ENCODE measurements around the gene ST3GAL3. TPM values are rescaled to one million over a fixed set of nuclear protein-coding genes. Genes with fewer than 3 reads are reported as not detected.

The ST3GAL3 gene
- polyA plus RNA-seq, 1 of the 3 experiments (the other 2 are of a cell fraction), result 20.6 TPM

- no peak overlapping the region for H3K9ac ChIP-seq
- no peak overlapping the region for H2AFZ ChIP-seq (ENCODE audit: low read depth)
- H3K9me2 ChIP-seq, result no peaks in the 10 kb centered on the region
- peaks cover 51 to 63% of the 10 kb centered on the region in 2 experiments for H3K36me3 ChIP-seq (replicated peaks in 1 of 2; ENCODE audit: control insufficient read depth in 1 of 2, insufficient read depth in 2 of 2, low read length in 1 of 2)
- H3K9me3 ChIP-seq, result no peaks in the 10 kb centered on the region
- 96% methylated on average over 7 of the region's 7 CpGs for WGBS (ENCODE audit: low lambda C conversion rate)
- H4K20me1 ChIP-seq (ENCODE audit: insufficient read depth), result peaks cover 32% of the 10 kb centered on the region; the same call in 1 of the 2 replicates
- TF ChIP-seq REST (IDR thresholded peaks at IDR 0.05; ENCODE audit: low read depth, low read length), result no peak
- TF ChIP-seq RFX5 (IDR thresholded peaks at IDR 0.05; ENCODE audit: low read length), result no peak
- no peak for TF ChIP-seq MAX (IDR thresholded peaks at IDR 0.05; ENCODE audit: low read depth)
- TF ChIP-seq TAF1 (IDR thresholded peaks at IDR 0.05; ENCODE audit: borderline replicate concordance, low read depth, low read length), result no peak
- no peak for TF ChIP-seq RAD21 (IDR thresholded peaks at IDR 0.05; ENCODE audit: low read length)
- TF ChIP-seq SIN3A (IDR thresholded peaks at IDR 0.05; ENCODE audit: borderline replicate concordance, low read depth, low read length), result no peak
- TF ChIP-seq USF2 (IDR thresholded peaks at IDR 0.05; ENCODE audit: borderline replicate concordance, low read depth, low read length), result no peak
- TF ChIP-seq JUND (IDR thresholded peaks at IDR 0.05), result no peak
- no peak for TF ChIP-seq MEF2A (IDR thresholded peaks at IDR 0.05; ENCODE audit: borderline replicate concordance, low read depth)
- no peak for TF ChIP-seq POLR2AphosphoS5 (IDR thresholded peaks at IDR 0.05; ENCODE audit: low read depth, low read length)
- no peak for TF ChIP-seq RXRA (IDR thresholded peaks at IDR 0.05; ENCODE audit: borderline replicate concordance, low read depth)
- no peak for TF ChIP-seq RCOR1 (IDR thresholded peaks at IDR 0.05; ENCODE audit: low read length)
- TF ChIP-seq EP300 (IDR thresholded peaks at IDR 0.05; ENCODE audit: borderline replicate concordance in 1 of 2, low read depth in 1 of 2, low read length in 1 of 2), result no peak
- no peak for TF ChIP-seq NRF1 (IDR thresholded peaks at IDR 0.05; ENCODE audit: low read depth, low read length)
- peaks cover 15% of the 10 kb centered on the region for H3F3A ChIP-seq (replicated peaks; ENCODE audit: insufficient read depth)
- no peak overlapping the region for H3K27ac ChIP-seq (ENCODE audit: low read depth in 2 of 2, low read length in 1 of 2)
- no peak overlapping the region for H3K4me3 ChIP-seq (ENCODE audit: low read depth in 2 of 2, low read length in 1 of 2)
- ChIA-PET CTCF (interaction anchor here (0.9 kb wide), 2 partner anchors 21 to 83 kb away, joined by 3 to 4 read pairs; no protein-coding TSS in a partner anchor), POLR2A (no interaction called here)
- peaks cover 0 to 8% of the 10 kb centered on the region in 2 experiments; a peak in 1 of 4 replicates for H3K4me1 ChIP-seq (ENCODE audit: control insufficient read depth in 1 of 2, insufficient read depth in 2 of 2, low read depth in 1 of 2, low read length in 1 of 2)
- no peaks in the 10 kb centered on the region for H3K27me3 ChIP-seq (ENCODE audit: insufficient read depth)
- peaks cover 16% of the 10 kb centered on the region for H3K79me2 ChIP-seq (ENCODE audit: insufficient read depth)
- DNase-seq, result no peak
- no peak overlapping the region for H3K4me2 ChIP-seq
Observed at GRCh38 chr1:43673261-43673660, 34.1 kb upstream of the ST3GAL3 start.

All from SK-N-SH (cell line).